Measurements from ENCODE around the gene KCNJ1.
A peak's percentile ranks its signal among the peaks of the same experiment; 100 is the strongest.

KCNJ1 gene

DNA sequence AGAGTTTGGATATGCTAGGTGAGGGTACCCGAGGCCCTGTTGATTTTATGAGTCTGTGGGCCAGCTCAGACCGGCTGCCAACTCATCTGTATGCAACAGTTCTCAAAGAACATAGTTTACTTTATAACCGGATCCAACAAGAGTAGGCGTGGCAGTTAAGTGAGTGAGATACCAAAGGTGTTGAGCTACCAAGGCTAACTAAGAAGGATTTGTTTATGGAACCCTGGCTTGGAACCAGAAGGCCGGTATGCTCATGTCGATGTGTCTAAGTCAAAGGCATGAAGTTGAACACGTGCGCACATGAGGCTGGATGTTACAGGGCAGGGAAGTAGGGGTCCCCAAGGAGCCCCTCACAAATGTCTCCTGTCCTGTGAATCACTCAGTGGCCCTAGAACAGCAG is at the start of gene KCNJ1:
Gene KCNJ1 (minus strand): TSS at position 20 of the 400 bp plus-strand sequence. CDS start 27,053 bp downstream, outside the sequence.
- no peak for DNase-seq

DNA sequence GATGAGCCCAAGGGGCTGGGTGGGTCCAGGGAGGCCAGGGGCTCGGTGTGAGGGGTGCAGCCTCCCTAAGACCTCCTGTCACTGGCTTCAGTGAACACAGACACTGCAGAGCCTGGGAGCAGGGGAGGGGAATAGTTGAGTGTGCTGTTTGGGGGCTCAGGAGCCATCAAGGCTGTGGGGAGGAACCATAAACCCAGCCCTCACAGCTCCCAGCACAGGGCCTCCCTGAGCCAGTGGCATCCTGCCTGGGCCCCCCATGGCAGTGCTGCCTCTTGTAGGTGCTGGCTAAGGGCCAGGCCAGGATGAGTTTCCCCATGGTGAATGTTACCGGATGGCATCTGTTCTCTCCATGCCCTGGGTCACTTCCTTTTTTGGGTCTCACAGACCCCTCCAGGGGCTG is 49.6 kb upstream of the KCNJ1 start:
- DNase-seq, result no peak

GRCh38 chr11:128916037-128916572 is 49.0 kb upstream of the KCNJ1 start:
- DNase-seq, result no peak

GRCh38 chr11:128915149-128915521 is 48.0 kb upstream of the KCNJ1 start:
- no peak for DNase-seq

DNA sequence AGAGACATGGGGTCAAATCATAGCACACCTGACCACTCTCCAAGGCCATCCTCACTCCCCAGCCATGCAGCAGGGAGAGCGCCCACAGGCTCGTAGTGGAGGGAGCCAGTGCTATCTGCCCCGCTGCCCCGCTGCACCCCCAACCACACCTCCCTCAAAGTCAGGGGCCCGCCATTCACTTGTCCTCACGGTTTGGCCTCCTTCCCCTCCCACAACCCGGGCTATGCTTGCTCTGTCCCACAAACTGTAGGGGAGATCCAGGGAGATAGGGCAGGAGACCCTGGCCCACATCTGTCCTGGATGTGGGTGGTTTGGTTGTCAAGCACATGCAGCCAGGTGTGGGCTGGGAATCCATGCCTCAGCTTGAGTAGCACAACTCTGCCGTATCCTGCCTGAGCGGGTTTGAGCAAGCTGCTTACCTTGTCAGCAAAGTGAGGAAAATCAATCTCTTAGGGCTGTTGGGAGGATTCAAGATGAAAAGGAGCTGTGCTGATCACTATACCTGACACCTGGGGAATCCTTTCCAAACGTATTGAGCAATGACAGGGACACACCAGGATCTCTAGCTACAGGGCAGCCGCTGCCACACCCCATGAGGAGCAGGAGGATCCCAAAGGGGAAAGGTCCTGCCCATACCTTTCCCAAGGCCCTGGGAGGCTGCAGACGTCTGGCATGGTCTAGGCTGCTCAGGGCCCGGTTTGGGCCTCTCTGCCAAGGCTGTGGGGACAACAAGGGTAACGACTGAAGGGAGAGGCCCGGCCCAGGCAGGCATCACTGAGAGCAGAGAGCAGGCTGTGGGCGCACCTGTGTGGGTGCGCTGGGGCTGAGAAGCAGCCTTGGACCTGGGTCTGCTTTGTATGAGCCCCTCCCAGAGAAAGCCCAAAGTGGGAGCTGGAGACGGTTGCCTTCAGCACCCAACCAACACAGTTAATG is 47.4 kb upstream of the KCNJ1 start:
- DNase-seq, result no peak

- DNase-seq, result no peak
Observed at GRCh38 chr11:128913806-128914205, 46.7 kb upstream of the KCNJ1 start.

- DNase-seq, result no peak
Observed at GRCh38 chr11:128911701-128912100, 44.6 kb upstream of the KCNJ1 start.

DNA sequence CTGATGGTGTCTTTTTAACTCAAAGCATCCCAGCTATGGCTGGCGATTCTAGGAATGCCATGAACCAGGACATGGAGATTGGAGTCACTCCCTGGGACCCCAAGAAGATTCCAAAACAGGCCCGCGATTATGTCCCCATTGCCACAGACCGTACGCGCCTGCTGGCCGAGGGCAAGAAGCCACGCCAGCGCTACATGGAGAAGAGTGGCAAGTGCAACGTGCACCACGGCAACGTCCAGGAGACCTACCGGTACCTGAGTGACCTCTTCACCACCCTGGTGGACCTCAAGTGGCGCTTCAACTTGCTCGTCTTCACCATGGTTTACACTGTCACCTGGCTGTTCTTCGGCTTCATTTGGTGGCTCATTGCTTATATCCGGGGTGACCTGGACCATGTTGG is 44.1 kb upstream of the KCNJ1 start:
- DNase-seq, result no peak

- DNase-seq, result no peak
Observed at GRCh38 chr11:128910576-128910975, 43.5 kb upstream of the KCNJ1 start.

GRCh38 chr11:128909438-128910125 is 42.5 kb upstream of the KCNJ1 start:
- DNase-seq, result no peak

DNA sequence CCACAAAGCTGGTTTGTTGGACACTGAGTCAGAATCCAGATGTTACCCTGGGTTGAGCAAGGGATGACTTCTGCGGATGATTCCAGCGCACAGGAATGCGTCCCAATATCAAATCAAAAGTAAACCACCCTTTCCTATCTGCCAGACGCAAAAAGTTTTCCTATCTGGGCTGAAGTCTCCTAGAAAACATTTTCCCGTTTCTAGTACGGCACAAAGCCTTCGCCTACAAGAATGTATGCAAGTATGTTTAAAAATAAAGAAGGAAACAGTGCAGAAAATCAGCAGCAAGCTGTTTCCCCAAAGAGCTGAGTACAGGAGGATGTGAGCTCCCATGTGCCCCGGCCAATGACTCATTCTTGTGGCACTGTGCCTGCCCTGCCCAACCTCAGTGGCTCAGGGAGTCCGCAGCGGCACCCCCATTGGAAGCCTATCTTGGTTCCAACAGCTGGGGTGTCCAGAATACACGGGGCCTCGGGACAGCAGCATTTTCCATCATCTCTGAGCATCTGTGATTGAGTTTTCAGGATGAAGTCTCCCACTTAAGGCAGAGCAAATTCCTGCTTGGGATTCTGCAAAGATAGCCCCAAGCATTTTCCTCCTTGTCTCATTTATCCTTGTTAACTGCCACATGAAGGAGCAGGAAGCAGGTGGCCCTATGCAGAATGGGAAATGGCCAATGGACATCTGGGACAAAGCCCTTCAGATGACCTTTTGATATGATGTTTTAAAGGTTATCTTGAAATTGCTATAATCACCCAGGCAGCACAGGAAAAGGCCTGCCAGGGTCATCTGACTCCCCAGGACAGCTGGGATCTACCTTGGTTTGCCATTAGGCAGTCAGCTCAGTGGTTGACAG is 41.5 kb upstream of the KCNJ1 start:
- DNase-seq, result no peak

DNA sequence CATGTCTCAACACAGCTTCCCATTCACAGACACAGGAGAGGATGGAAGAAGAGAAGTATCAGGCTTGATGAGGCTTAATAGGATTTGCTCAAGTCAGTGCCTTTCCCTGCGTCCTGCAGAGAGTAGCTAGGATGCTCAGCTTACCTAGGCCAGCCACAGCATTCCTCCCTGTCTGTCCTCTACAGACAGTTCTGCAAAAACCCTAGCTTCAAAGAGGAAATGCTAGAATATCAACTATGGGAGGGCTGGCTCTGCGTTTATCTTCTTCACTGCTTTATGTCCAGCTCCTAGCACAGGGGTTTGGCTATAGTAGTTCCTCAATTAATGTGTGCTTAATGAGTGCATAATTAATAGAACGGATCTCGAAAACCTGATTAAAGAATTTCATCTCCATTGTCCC is 40.5 kb upstream of the KCNJ1 start:
- DNase-seq, result no peak

DNA sequence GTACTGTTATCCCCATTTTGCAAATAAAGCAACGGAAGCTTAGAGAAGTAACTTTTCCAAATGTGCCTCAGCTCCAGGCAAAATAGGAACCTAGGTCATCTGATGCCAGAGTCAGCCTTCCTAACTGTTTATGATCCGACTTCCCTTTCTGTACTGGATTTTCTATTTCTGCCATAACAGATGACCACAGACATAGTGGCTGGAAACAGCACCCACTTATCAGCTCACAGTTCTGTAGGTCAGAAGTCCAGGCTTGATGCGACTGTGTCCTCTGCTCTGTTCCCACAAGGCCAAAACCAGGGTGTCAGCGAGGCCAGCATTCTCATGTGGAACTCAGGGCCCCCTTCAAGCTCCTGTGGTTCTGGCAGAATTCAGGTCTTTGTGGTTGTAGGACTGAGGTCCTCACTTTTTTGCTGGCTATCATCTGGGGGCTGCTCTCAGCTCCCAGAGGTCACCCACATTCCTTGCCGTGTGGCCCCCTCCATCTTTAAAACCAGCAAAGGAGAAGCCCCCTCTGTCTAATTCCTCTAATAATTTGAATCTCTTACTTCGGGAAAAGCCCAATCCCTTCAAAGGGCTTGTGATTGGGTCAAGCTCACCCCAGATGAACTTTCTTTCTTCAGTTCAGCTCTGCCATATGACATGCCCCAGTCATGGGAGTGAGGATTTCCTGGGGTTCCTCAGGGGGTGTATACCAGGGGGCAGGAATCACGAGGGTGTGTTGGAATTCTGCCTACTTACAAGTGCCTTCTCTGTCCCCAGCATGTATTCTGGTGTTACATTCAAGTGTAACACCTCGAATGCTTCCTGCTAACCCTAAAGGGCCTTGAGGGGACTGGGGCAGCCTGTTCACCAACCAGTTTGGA is 39.3 kb upstream of the KCNJ1 start:
- no peak for DNase-seq

- DNase-seq, result peak; percentile 42 to 50
Observed at GRCh38 chr11:128905345-128906184, 38.5 kb upstream of the KCNJ1 start.

GRCh38 chr11:128904656-128905344 is 37.7 kb upstream of the KCNJ1 start:
- DNase-seq, result no peak

- DNase-seq, result no peak
Observed at GRCh38 chr11:128904303-128904655, 37.2 kb upstream of the KCNJ1 start.

DNA sequence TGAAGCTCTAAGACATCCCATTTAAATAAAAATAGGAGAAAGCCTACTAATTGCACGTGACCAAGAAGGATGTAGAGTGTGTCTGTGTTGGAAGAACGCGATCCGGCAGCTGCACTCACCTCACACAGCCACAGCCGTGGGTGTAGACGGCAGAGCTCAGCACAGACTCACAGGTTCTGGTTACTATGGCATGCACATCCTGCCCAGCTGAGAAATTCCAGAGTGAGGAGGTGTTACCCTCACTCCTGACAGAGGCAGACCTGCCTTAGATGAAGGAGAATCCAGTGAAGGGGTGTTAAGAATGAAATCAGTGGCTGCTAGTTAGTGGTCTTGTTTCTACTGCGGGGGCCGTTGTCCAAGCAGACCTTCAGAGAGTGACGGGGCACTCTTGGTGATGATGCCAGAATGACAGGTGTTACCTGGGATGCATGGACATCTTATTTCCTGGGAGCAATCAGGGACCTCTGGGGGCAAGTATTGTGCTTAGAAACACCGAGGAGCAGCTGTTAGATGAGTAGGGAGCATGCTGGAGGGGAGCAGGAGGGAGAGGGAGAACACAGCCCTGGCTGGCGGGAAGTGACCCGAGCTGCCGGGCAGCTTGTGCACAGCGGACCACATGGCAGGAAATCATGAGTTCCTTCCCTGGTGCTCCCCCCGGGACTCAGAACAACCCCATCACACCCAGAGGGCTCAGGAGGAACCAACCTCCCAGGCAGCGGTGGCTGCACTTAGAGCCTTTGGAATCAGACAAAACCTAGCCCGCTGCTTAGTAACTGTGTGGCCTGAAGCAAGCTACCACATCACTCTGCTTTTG is 36.4 kb upstream of the KCNJ1 start:
- DNase-seq, result no peak

GRCh38 chr11:128902515-128903066 is 35.5 kb upstream of the KCNJ1 start:
- DNase-seq, result no peak
